ENCODE results near the gene TSPAN9.

Gene TSPAN9

DNA sequence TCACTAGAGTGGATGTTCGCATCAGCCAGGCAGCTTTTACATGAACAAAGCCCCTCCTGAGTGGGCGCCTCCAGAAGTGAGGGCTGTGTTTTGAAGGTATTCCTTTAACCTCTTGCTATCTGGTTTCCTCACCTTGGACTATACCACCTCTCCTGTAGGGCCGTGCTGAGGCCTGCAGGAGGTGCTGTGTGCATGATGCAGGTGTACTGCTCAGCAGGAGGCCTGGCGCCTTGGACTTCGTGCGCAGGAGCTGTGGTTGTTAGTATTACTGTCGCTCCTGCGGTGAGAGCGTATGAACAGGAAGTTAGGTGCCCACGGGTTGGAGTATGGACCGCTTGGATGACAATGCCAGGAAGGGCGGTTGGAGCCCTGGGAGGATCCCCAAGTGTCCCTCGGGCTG is 130.7 kb downstream of the TSPAN9 start:
- no peak for DNase-seq (ENCODE audit: extremely low spot score)
- POLR2A ChIA-PET: no interaction called here
- TF ChIP-seq, protein P1, sequence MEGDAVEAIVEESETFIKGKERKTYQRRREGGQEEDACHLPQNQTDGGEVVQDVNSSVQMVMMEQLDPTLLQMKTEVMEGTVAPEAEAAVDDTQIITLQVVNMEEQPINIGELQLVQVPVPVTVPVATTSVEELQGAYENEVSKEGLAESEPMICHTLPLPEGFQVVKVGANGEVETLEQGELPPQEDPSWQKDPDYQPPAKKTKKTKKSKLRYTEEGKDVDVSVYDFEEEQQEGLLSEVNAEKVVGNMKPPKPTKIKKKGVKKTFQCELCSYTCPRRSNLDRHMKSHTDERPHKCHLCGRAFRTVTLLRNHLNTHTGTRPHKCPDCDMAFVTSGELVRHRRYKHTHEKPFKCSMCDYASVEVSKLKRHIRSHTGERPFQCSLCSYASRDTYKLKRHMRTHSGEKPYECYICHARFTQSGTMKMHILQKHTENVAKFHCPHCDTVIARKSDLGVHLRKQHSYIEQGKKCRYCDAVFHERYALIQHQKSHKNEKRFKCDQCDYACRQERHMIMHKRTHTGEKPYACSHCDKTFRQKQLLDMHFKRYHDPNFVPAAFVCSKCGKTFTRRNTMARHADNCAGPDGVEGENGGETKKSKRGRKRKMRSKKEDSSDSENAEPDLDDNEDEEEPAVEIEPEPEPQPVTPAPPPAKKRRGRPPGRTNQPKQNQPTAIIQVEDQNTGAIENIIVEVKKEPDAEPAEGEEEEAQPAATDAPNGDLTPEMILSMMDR (IDR thresholded peaks at IDR 0.05; ENCODE audit: control extremely low read depth, extremely low read depth, low read depth, missing control alignments): peak; percentile 17
- CTCF ChIA-PET: interaction anchor here (0.7 to 2.6 kb wide), 4 partner anchors 9 to 68 kb away, joined by 3 to 10 read pairs (median 3); no protein-coding TSS in a partner anchor

- TF ChIP-seq, protein P1 (IDR thresholded peaks at IDR 0.05; ENCODE audit: control extremely low read depth, extremely low read depth, low read depth, missing control alignments): no peak
- no peak for DNase-seq (ENCODE audit: extremely low spot score)
- CTCF ChIA-PET: interaction anchor here (1.0 to 1.8 kb wide), 4 partner anchors 8 to 87 kb away, joined by 3 to 10 read pairs (median 6); no protein-coding TSS in a partner anchor
- POLR2A ChIA-PET: no interaction called here
Measured at GRCh38 chr12:3213188-3213587, 136.0 kb downstream of the TSPAN9 start.

DNA sequence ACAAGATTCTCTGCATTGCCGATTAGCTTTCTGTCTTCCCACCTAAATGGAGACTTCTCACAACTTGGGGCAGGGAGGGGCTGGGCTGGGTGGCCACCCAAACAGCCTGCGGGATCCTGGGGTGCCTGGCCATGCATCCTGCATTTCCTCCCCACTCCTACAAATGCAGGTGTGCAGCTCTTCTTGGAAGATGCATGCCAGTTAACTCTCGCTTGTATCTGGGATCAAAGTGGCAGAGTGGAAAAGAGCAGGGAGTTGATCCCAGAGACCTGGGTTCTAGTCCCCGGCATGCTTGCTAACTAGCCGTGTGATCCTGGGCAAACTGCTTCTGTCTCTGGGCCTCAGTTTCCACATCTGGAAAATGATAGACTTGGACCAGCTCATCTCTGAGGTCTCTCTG is 136.6 kb downstream of the TSPAN9 start:
- TF ChIP-seq, protein P1 (IDR thresholded peaks at IDR 0.05; ENCODE audit: control extremely low read depth, extremely low read depth, low read depth, missing control alignments): no peak
- POLR2A ChIA-PET: no interaction called here
- no peak for DNase-seq (ENCODE audit: extremely low spot score)
- CTCF ChIA-PET: interaction anchor here (1.0 to 1.8 kb wide), 6 partner anchors 8 to 87 kb away, joined by 3 to 10 read pairs (median 4); no protein-coding TSS in a partner anchor

DNA sequence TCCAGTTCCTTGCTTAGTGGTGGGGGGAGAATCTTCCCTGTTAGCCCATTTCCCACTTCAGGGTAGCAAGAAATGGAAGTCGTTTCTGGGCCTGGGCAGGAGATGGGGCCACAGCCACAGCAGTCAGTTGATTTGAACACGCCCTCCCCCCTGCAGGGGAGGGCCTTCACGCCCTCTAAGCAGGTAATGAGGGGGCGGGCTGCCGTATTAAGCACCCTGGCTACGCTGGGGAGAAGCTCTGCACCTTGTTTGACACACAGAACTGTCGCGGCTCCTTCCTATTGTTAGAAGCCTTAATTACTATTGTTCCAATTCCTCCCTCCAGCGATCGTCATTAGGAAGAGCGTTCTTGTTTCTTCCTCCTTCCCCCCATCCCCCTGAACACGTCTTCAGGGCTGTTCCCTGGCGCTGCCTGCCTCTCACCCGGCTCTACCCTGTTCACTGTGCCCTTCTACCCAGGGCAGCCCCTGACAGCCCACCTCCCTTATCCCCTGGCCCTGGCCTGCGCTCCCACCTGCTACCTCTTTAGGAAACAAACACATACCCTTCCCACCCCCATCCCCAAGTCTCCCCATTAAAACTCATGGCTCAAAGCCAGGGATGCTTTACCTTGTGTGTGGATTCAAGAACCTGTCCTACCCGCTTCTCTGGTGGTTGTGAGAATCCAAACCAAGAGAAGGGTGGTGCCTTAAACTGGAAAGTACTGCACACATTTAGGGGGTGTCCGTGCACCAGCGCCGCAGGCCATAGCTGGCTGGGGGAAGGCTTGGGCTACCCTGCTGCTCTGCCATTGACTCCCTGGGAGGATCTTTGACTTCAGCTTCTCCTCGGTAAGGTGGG is 137.6 kb downstream of the TSPAN9 start:
- POLR2A ChIA-PET: no interaction called here
- no peak for DNase-seq (ENCODE audit: extremely low spot score)
- TF ChIP-seq, protein P1 (IDR thresholded peaks at IDR 0.05; ENCODE audit: control extremely low read depth, extremely low read depth, low read depth, missing control alignments): no peak
- CTCF ChIA-PET: interaction anchor here (1.0 to 1.8 kb wide), 4 partner anchors 12 to 86 kb away, joined by 3 to 6 read pairs (median 4); no protein-coding TSS in a partner anchor

DNA sequence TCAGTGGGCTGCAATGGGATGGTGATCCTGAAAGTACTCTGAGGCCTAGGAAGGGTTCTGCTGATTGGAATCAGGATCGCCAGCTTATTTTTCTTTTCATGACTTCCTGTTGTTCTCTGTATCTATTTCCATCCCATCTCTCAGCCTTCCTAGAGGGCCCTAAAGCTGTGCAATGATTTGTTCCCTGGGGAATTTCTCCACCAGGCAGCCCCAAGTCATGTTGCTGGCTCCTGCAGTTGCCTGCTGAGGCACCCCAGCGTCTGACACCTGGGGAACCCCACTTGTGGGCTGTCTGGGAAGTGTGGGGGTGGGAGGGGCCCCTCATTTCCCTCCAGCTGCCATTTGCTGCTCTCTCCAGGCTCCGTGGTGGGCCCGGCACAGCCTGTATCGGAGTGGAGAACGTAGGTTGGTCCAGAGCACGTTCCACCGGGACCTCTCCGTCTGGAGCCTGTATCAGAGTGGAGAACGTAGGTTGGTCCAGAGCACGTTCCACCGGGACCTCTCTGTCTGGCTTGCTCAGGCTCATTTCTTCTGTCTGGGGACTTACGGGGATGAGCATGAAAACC is 138.3 kb downstream of the TSPAN9 start:
- TF ChIP-seq, protein P1 (IDR thresholded peaks at IDR 0.05; ENCODE audit: control extremely low read depth, extremely low read depth, low read depth, missing control alignments): no peak
- CTCF ChIA-PET: interaction anchor here (0.8 to 3.2 kb wide), 3 partner anchors 13 to 60 kb away, joined by 3 to 13 read pairs (median 6); no protein-coding TSS in a partner anchor
- POLR2A ChIA-PET: no interaction called here
- no peak for DNase-seq (ENCODE audit: extremely low spot score)

DNA sequence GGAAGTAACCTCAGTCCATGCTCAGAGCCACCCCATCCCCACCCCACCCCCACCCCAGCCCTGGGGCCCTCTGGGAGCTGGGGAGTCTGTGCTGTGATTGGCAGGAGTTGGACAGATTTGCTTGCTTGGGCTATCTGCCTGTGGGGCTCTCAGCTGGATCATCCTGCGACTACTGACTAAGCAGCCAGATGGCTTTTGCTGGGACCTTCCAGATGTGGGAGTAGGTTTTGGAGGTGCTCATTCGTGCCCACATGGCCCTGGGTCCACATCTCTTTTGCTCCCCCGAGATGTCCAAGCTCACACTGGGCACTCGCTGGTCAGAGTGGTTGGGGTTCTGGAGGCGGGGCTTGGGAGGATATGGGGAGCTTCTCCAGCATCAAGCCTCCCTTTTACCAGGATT is 138.9 kb downstream of the TSPAN9 start:
- CTCF ChIA-PET: interaction anchor here (0.8 to 3.2 kb wide), 2 partner anchors 13 to 59 kb away, joined by 3 to 13 read pairs; no protein-coding TSS in a partner anchor
- TF ChIP-seq, protein P1 (IDR thresholded peaks at IDR 0.05; ENCODE audit: control extremely low read depth, extremely low read depth, low read depth, missing control alignments): no peak
- POLR2A ChIA-PET: no interaction called here
- DNase-seq (ENCODE audit: extremely low spot score): no peak
